ENCODE measurements around the gene PTPRK.

DNA sequence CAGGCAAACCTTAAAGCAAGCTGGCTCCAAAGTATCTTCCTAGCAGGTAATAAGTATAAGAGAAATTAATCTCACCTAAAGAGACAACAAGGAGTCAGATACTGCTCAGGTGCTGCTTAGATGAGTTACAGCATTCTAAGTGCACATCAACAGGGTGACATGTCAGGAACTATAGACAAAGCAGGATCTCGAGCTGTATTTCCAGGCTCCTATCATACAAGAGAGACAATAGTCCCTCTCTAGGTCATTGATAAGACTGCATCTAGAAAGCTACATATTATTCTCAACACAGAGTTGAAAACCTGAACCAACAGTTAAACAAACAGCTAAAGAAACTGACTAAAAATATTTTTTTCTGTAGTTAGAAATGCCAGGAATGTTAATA lies 3.9 kb downstream of the PTPRK start:
- TF ChIP-seq, protein P1, sequence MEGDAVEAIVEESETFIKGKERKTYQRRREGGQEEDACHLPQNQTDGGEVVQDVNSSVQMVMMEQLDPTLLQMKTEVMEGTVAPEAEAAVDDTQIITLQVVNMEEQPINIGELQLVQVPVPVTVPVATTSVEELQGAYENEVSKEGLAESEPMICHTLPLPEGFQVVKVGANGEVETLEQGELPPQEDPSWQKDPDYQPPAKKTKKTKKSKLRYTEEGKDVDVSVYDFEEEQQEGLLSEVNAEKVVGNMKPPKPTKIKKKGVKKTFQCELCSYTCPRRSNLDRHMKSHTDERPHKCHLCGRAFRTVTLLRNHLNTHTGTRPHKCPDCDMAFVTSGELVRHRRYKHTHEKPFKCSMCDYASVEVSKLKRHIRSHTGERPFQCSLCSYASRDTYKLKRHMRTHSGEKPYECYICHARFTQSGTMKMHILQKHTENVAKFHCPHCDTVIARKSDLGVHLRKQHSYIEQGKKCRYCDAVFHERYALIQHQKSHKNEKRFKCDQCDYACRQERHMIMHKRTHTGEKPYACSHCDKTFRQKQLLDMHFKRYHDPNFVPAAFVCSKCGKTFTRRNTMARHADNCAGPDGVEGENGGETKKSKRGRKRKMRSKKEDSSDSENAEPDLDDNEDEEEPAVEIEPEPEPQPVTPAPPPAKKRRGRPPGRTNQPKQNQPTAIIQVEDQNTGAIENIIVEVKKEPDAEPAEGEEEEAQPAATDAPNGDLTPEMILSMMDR (IDR thresholded peaks at IDR 0.05), result no peak; the same call in 1 of the 2 replicates
- TF ChIP-seq ZFX (IDR thresholded peaks at IDR 0.05; ENCODE audit: borderline replicate concordance), result no peak

Data from 22Rv1 (cell line).